HepG2 (cell line): Measurements from ENCODE around the gene DTYMK. TPM values are rescaled to one million over a fixed set of nuclear protein-coding genes. Genes with fewer than 3 reads are reported as not detected.

Experiments used
- AKNA ChIP-seq: sonication (generic); formaldehyde crosslinking; IDR thresholded peaks from 2 replicates; pipeline ENCODE4 v1.4.0; 2020; ENCODE audit warnings: missing genetic modification reagents, borderline replicate concordance
- ATRX ChIP-seq: sonication (generic); formaldehyde crosslinking; IDR thresholded peaks from 2 replicates; pipeline ENCODE4 v1.4.0; 2020; ENCODE audit warnings: missing genetic modification reagents, borderline replicate concordance
- KAT8 ChIP-seq: IDR thresholded peaks from 2 replicates; pipeline ENCODE4 v1.6.1; 2016; ENCODE audit warnings: missing genetic modification reagents, missing compliant biosample characterization
- RFX1 ChIP-seq: fragments of 450-650 bp; IDR thresholded peaks from 2 replicates; pipeline ENCODE4 v1.6.1; 2017
- ZFP82 ChIP-seq: sonication (generic); formaldehyde crosslinking; IDR thresholded peaks from 2 replicates; pipeline ENCODE4 v1.5.1; 2020; ENCODE audit warnings: mild to moderate bottlenecking, missing genetic modification reagents, borderline replicate concordance
- ZNF224 ChIP-seq: sonication (generic); formaldehyde crosslinking; IDR thresholded peaks from 2 replicates; pipeline ENCODE4 v1.5.0; 2020; ENCODE audit warnings: mild to moderate bottlenecking, missing genetic modification reagents
- ZNF225 ChIP-seq: sonication (generic); formaldehyde crosslinking; IDR thresholded peaks from 2 replicates; pipeline ENCODE4 v1.4.0; 2020; ENCODE audit warnings: mild to moderate bottlenecking, missing genetic modification reagents
- ZNF577 ChIP-seq: sonication (generic); formaldehyde crosslinking; IDR thresholded peaks from 2 replicates; pipeline ENCODE4 v1.4.0; 2020; ENCODE audit warnings: mild to moderate bottlenecking, low read depth, missing genetic modification reagents, borderline replicate concordance
- ZNF674 ChIP-seq: sonication (generic); formaldehyde crosslinking; IDR thresholded peaks from 2 replicates; pipeline ENCODE4 v1.5.0; 2020; ENCODE audit warnings: low read depth, mild to moderate bottlenecking, missing genetic modification reagents
- ZNF83 ChIP-seq: sonication (generic); formaldehyde crosslinking; IDR thresholded peaks from 2 replicates; pipeline ENCODE4 v1.4.0; 2020; ENCODE audit warnings: missing genetic modification reagents, mild to moderate bottlenecking, borderline replicate concordance
- ZSCAN22 ChIP-seq: sonication (generic); formaldehyde crosslinking; IDR thresholded peaks from 2 replicates; pipeline ENCODE4 v1.4.0; 2020; ENCODE audit warnings: mild to moderate bottlenecking, missing genetic modification reagents
- polyA plus RNA-seq, 8 experiments: library from polyadenylated mRNA; depleted of rRNA in 3 of 8; stranded (reverse) in 7 of 8; unstranded in 1 of 8; fragments of >200 nt; fragmentation: Illumina TruSeq in 4 of 8; extraction: Trizol in 4 of 8; gene quantifications; 2 replicates each; pipeline versions ENCODE4 v1.2.1 to v1.2.3, GENCODE V29; 2011 to 2016; ENCODE audit warnings: low read depth in 4 of 8, missing spikeins in 1 of 8, mixed read lengths in 1 of 8; ENCODE audit not compliant: insufficient read depth in 1 of 8
- total RNA-seq, 5 experiments: library from RNA; depleted of rRNA; stranded (reverse); fragments of >200 nt; fragmentation: Illumina TruSeq; extraction: Trizol; gene quantifications; 2 replicates each; pipeline ENCODE4 v1.2.3, GENCODE V29; 2016; ENCODE audit warnings: low read depth in 1 of 5

DTYMK gene
- total and polyA plus RNA-seq, 2 of the 13 experiments (the other 11 are each of a cell fraction or from before 2014, with no cell fraction given): 57.5 to 134 TPM

GRCh38 chr2:241653210-241653750 lies 33.3 kb downstream of the DTYMK start (continued):
- TF ChIP-seq AKNA (CRISPR knock-in tag): no peak
- TF ChIP-seq ZNF83 (CRISPR knock-in tag): no peak
- TF ChIP-seq ZNF224: no peak; the same call in 1 of the 2 replicates
- TF ChIP-seq ZSCAN22 (CRISPR knock-in tag): no peak
- TF ChIP-seq ZNF577 (CRISPR knock-in tag): no peak
- TF ChIP-seq ZNF225 (CRISPR knock-in tag): peak; percentile 37; the same call in 1 of the 2 replicates
- TF ChIP-seq RFX1: no peak
- TF ChIP-seq ZNF674 (CRISPR knock-in tag): no peak
- TF ChIP-seq ZFP82: no peak
- no peak for TF ChIP-seq ATRX (CRISPR knock-in tag)
- peak; percentile 72; the same call in 1 of the 2 replicates for TF ChIP-seq KAT8 (CRISPR knock-in tag)
